ENCODE data around the gene SMC6. TPM values are rescaled to one million over a fixed set of nuclear protein-coding genes. Genes with fewer than 3 reads are reported as not detected.

SMC6 gene
- total and polyA plus RNA-seq, 9 donors: 6.6 to 16.8 (median 12.3) TPM

- 96 to 97% (median 97%) methylated on average over 7 of the region's 7 CpGs for WGBS, 3 donors
- Histone ChIP-seq H3K4me1 (ENCODE audit: insufficient read depth) (no peaks in the 10 kb centered on the region), H3K9me3 (no peaks in the 10 kb centered on the region), H3K4me3 (no peak overlapping the region), H3K27me3 (no peaks in the 10 kb centered on the region), H3K27ac (no peak overlapping the region), H3K36me3 (no peaks in the 10 kb centered on the region)
- no peak for TF ChIP-seq POLR2A (IDR thresholded peaks at IDR 0.05)
- TF ChIP-seq CTCF (IDR thresholded peaks at IDR 0.05): no peak
- no peak for TF ChIP-seq EP300 (IDR thresholded peaks at IDR 0.05)
- intact Hi-C loops (cut with DNase I): no loop called here
- no peak for DNase-seq
Measured at GRCh38 chr2:17690776-17691175, 62.8 kb downstream of the SMC6 start.

GRCh38 chr2:17689010-17689409 is 64.6 kb downstream of the SMC6 start:
- no peak for TF ChIP-seq POLR2A (IDR thresholded peaks at IDR 0.05)
- TF ChIP-seq CTCF (IDR thresholded peaks at IDR 0.05): no peak
- no peak for TF ChIP-seq EP300 (IDR thresholded peaks at IDR 0.05)
- H3K27me3 ChIP-seq: no peaks in the 10 kb centered on the region
- H3K36me3 ChIP-seq: no peaks in the 10 kb centered on the region
- no peaks in the 10 kb centered on the region for H3K9me3 ChIP-seq
- no peaks in the 10 kb centered on the region for H3K4me1 ChIP-seq (ENCODE audit: insufficient read depth)
- no peak overlapping the region for H3K27ac ChIP-seq
- H3K4me3 ChIP-seq: no peak overlapping the region
- no peak for DNase-seq
- 81 to 91% (median 86%) methylated on average over 6 of the region's 6 CpGs for WGBS, 3 donors
- intact Hi-C loops (cut with DNase I): no loop called here

- Histone ChIP-seq H3K27ac (no peak overlapping the region), H3K4me3 (no peak overlapping the region), H3K4me1 (ENCODE audit: insufficient read depth) (no peaks in the 10 kb centered on the region), H3K27me3 (no peaks in the 10 kb centered on the region), H3K36me3 (no peaks in the 10 kb centered on the region), H3K9me3 (no peaks in the 10 kb centered on the region)
- DNase-seq: no peak
- TF ChIP-seq CTCF (IDR thresholded peaks at IDR 0.05): no peak
- no peak for TF ChIP-seq EP300 (IDR thresholded peaks at IDR 0.05)
- no peak for TF ChIP-seq POLR2A (IDR thresholded peaks at IDR 0.05)
- 56 to 77% (median 71%) methylated on average over 1 of the region's 1 CpG for WGBS, 3 donors
- intact Hi-C loops (cut with DNase I): no loop called here
Measured at GRCh38 chr2:17688600-17688999, 65.0 kb downstream of the SMC6 start.

- Histone ChIP-seq H3K27ac (no peak overlapping the region), H3K4me1 (ENCODE audit: insufficient read depth) (no peaks in the 10 kb centered on the region), H3K27me3 (no peaks in the 10 kb centered on the region), H3K9me3 (no peaks in the 10 kb centered on the region), H3K36me3 (no peaks in the 10 kb centered on the region), H3K4me3 (no peak overlapping the region)
- TF ChIP-seq POLR2A (IDR thresholded peaks at IDR 0.05): no peak
- TF ChIP-seq EP300 (IDR thresholded peaks at IDR 0.05): no peak
- no peak for DNase-seq
- 88 to 93% (median 91%) methylated on average over 2 of the region's 2 CpGs for WGBS, 3 donors
- intact Hi-C loops (cut with DNase I): no loop called here
Measured at GRCh38 chr2:17683981-17684380, 69.6 kb downstream of the SMC6 start.

GRCh38 chr2:17682098-17682857 is 71.3 kb downstream of the SMC6 start:
- no peaks in the 10 kb centered on the region for H3K9me3 ChIP-seq
- no peaks in the 10 kb centered on the region for H3K36me3 ChIP-seq
- no peaks in the 10 kb centered on the region for H3K27me3 ChIP-seq
- H3K4me1 ChIP-seq (ENCODE audit: insufficient read depth): no peaks in the 10 kb centered on the region
- H3K4me3 ChIP-seq: no peak overlapping the region
- no peak for DNase-seq
- 80 to 84% (median 81%) methylated on average over 6 of the region's 6 CpGs for WGBS, 3 donors
- no peak for TF ChIP-seq POLR2A (IDR thresholded peaks at IDR 0.05)
- no peak for TF ChIP-seq CTCF (IDR thresholded peaks at IDR 0.05)
- TF ChIP-seq EP300 (IDR thresholded peaks at IDR 0.05): no peak
- no peak overlapping the region for H3K27ac ChIP-seq
- intact Hi-C loops (cut with DNase I): no loop called here
